GM21825 (cell line): ENCODE data around the gene GPR161.
"Not testable (repeated sequence)": the region's sequence is repeated elsewhere in the genome, so short reads cannot be mapped to it uniquely, and the experiment has no call there.

Source experiments
- ATAC-seq: cut with Tn5 transposase; IDR thresholded peaks from one replicate; pipeline ENCODE4 v1.9.1; 2021; ENCODE audit warnings: mild to moderate bottlenecking, moderate library complexity; ENCODE audit not compliant: unreplicated experiment

Gene GPR161

DNA sequence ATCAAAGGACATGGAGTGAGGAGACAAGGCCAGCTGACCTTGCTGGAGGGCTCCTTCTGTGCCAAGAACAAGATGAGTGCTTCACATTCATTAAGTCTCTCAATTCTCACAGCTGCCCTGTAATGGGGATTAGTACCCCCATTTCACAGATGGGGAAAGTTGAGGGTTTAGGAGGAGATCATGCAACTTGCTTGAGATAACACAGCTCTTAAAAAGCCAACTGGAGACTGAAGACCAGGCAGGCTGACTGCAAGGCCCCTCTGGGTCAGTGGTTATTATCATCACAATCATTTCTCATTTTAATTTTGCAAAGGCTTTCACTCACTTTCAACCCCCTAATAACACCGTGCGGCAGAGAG lies 46.8 kb downstream of the GPR161 start:
- no peak for ATAC-seq

DNA sequence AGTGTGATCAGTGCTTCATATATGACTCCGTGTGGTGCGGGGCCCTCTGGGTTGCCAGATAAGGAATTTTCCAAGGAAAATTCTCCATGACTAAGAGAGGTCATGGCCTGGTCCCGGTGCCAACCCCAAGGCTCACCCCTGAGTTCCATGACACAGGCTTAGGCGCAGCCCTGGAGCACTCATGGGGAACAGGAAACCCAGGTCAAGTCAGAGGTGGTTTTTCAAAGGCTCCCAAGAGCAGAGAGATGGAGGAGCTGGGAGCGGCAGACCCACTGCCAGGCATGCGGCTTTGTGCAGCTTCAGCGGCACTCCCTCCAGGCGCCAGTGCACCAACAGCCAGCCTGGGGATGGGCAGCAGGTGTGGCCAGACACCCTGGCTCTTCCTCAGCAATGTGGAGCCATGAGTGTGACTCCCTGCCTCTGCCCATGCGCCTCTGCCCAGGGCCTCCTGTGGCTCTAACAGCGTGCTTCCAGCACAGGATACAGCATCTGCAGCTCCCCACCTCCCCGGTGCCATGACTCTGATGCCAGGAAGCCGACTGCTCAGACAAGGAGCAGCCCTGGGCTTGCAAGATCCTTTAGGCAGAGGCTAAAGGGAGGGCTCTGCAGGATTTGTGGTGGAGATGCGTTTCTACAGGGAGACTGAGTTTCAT lies 47.3 kb downstream of the GPR161 start:
- ATAC-seq, result no peak

DNA sequence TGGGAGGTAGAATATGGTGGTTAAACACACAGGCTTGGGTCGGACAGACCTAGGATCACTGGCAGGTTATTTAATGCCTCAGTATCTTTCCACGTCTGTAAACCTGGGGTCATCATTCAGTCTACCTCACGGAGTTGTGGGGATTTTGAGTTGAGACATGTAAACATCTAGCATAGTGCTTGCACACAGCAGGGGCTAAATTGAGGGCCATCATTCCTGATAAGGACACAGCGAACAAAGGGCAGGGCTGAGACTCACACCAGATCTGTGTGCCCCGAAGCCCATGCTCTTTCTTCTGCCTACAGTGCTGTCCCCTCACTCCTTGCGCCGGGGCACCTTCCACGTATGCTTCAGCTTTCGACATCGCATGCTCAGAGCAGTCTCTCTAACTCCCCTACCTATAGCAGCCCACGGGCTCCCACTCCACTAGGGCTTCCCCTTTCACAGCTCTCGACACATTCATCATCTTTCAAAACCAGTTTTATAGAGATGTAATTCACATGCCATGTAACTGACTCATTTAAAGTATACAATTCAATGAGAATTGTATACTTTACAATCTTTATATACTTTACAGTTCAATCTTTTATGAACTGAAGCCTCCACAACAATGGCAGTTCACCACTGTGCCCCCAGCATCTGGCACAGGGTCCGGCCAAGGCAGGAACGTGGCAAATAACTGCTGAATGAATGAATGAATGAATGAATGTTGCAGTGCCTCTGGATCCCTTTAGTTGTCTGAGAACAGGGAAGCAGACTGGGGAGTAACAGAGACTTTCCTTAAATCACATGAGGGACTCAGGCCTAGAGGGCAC lies 48.0 kb downstream of the GPR161 start:
- ATAC-seq, result no peak

DNA sequence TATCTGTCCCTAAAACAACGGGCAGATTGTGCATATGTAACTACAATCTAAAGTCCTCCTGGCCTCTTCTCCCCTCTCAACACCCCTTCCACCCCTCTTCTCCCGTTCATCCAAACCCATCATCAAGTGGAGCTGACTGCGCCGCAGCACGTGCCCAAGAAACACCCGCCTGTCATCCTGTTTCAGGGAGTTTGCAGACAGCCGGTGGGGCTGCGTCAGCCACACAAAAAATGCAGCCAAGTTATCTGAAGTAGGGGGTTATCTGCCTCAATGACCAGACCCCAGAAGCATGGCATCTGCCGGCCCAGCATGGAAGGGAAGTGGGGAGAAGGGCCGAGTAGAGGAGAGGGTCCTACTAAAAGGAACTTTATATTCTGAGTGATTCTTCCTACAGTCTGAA lies 49.0 kb downstream of the GPR161 start:
- ATAC-seq, result no peak

DNA sequence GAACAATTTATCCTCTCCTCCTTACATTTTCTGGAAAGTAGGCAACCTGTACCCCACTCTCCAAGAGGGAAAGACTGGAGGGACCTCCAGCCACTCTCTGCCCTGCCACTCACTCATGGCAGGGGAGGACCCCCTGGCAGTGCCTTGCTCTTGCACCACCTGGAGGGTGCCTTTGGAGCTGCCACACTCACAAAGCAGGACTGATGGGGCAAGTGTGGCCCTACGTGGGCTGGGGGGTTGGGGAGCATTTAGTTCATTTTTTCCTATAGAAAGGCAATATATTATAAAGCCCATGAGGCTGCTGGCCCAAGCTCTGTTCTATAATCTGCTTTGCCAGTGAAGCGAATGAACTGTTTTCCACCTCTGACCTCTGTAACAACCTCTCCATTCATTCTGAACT lies 50.3 kb downstream of the GPR161 start:
- no peak for ATAC-seq

DNA sequence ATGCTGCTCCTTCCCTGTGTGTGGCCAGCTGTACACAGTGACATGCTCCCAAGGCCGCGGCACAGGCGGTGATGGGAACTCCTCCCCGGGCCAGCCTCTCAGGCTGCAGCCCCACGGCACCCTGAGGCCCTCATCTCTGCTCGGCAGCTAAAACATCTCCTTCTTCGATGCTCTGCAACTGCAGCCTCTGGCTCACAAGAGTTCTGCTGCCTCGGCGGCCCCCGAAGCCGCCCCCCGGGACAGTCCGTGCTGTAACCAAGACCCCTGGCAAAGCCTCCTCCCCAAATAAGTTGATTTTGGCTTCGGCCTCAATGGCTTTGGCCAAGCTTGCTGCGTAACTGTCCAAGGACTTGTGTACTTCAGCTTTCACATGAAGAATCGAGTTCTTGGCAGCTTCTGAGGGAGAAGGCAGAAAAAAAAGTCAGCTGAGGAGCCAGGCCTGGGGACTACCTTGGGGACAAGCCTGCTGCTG lies 51.3 kb downstream of the GPR161 start:
- ATAC-seq, result no peak

DNA sequence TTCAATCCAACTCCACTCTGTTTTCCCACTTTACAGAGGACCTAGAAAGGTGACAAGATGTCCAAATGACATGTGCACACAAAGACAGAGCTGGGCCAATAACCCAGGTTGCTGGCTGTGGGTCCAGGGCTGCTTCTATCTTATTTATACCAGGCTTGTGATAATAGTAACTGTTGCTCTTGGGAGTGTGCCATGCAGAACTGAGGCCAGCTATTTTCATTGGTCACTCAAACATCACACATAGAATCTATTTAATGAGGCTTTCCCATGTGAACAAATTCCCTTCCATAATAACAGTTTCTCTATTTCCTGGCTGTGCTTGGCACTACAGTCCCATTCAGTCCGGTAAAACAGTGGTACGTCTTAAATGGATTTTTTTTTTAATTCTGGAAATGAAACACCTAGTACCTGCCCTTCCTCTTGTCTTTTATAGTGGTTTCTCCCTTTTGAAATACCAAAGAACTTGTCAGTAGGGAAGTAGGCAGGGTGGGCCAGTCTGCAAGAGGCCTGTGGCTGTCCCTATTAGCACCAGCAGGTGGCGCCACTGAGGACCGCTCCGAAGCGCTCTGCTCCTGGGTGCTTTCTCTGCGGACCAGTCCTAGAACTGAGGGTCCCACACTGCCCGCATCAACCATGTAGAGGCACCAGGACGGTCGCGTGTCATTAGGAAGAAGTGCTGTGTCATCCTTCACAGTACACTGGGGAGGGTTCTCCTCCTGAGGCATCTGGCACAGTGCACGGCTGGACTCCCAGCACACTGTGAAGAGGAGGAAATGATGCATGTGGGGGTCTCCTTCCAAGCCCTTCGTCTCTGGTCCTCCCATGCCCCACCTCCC lies 52.1 kb downstream of the GPR161 start:
- ATAC-seq, result no peak

DNA sequence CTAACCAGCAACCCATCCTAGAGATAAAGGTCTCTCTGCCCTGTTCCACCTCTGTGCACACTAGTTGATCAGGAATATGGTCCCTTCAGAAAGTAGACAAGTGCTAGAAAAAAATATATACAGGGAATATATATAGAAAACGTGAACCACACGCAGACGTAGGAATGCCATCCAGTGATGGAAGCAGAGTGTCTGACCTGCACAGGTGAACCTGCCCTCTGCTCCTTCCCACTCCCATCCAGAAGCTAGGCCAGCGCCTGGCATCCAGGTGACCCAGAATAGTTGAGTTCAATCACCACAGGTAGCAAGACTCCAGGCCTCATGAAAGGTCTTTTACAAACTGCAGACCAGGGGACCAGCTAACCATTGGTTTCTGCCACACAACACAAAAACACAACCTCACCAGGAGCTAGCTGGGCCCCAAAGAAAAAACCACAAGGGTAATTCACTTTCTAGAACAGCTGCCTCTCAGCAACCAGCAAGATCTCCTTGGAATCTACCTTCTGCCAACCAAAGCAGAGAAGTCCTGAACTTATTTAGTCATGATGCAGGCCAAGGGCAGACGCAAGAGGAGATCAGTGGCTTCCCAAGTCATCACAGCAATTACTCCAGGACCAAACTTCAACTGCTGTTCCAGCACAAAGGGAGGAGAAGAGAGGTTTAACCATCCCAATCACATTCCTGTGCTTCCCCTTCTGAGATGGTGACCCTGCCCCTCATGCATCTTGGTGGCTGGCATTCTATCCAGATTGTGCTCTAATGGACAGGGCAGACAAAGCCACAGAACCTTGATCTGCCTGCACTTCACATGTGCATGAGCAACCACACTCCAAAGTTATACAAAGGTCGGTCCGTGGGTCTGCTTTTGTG lies 53.0 kb downstream of the GPR161 start:
- no peak for ATAC-seq

DNA sequence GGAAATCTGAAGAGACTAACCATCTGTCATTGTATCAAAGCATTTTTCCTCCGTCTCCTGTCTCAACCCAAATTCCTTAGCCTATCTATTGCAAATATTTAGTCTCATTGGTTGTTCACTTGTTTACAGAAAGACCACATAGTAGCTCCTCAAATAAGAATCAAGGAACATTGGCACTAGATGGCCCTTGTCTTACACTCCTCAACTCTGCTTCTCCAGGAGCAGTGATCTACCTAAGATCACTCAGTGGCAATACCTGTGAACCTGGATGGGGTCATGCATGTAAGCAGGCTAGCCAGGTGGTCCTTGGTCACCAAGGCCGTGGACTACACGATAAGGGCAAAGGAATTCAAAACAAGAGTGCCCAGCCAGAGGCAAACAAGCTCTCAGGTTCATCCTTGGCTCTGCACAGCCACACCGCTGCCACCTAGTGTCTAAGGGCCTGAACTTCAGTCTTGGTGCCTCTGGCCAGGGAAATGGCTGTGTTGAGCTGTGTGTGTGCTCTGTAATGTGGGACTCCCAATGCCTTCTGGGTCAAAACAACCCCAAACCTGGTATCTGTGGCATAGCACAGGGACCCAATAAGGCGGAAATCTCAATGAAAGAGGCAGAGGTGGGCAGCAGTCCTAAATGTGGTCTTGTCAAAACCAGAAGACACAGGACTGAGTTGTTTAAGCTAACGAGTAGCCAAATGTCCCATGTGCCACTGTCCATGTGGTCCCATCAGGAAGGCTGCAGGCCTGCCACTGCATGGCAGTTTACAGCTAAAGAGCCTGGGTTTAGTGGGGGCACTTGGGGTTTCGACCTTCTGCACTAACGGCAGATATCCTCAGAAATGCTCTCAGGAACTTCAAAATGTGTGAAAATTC lies 54.5 kb downstream of the GPR161 start:
- peak; percentile 86 for ATAC-seq

DNA sequence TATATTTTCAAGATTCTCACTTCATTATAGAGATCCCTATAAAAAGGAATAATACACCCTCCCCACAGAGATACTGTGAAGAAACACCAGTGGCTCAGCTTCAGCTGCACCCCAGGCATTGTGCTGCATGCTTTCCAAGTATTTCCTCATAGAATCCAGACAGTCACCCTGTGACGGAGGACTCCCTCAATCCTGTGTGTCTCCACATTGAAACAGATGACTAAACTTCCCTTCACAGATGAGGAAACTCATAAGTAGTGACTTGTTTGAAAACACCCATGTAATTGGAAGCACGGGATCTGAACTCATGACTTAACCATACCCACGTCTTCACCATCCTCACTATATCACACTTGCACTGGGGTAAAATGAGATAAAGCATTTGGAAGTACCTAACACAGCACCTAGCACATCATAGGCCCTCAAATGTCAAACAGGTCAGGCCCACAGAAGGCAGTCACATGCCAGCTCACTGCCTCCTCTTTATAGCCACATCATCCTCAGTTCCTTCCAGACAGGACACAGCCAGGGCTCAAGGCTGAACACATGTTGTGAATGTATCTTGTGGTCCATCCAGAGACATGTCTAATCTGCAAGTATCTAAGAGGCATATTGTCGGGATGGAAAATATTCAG lies 55.2 kb downstream of the GPR161 start:
- no peak for ATAC-seq

DNA sequence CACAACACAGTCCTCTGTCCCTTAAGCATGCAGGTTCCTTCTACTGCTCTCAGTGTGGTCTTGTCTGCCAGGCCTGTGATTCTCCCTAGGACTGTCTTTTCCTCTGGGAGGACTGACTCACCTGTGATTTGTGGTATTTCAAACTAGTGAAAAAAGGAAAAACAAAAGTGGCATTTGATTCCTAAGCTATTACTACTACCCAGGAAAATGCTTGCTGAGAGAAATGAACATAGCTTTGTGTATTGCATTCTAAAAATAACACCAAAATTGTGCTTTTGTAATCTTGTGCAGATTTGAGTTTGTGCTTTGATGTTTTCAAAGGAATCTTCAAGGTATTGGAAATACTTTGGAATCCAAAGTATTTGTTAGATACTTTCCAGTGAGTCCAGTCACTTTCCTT lies 57.0 kb downstream of the GPR161 start:
- ATAC-seq, result no peak

DNA sequence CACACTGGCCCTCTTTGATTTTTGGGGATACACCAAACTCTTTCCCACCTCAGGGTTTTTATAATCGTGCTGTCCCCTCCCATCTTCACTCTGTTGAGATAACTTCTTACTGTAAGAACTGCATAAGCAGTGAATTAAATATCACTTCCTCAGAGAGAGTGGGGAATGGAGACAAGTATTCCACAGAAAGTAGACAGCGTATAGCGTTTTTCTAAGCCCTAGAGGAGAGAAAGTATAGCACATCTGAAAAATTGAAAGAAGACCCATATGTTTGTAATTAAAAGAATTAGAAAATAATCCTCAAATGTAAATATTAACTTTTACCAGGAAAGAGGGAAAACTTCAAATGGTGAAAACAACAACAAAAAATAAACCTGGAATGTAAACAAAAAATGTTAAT lies 67.3 kb downstream of the GPR161 start:
- ATAC-seq, result no peak

DNA sequence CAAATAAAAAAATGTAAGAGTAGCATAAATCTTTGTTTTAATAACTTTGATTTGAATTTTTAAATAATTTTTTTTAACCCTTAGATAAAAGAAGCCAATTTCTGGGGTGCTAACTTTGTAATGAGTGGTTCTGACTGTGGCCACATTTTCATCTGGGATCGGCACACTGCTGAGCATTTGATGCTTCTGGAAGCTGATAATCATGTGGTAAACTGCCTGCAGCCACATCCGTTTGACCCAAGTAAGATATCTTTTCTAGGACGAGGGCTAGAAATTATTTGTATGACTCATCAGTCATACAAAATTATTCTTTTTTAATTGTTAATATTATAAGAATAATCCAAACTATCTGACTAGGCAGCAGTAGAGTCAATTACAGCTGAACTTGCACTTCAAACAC lies 71.2 kb downstream of the GPR161 start:
- ATAC-seq, result no peak

DNA sequence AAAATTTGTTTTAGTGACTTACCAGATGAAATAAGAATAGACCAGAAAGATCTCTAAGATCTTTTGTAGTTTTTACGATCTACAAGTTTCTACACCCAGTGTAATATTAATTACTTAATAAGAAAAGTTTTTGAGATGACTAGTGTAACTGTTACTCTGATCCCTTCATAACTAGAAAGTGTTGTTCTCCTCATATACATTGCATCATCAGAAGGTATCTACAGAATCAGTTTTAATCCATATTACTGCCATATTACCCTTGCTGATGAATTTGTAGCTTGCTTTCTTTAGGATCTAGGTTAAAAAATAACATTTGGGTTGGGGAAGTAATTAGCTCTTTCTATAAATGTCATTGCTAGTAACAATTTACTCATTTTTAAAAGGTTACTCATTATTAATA lies 72.5 kb downstream of the GPR161 start:
- ATAC-seq, result no peak

DNA sequence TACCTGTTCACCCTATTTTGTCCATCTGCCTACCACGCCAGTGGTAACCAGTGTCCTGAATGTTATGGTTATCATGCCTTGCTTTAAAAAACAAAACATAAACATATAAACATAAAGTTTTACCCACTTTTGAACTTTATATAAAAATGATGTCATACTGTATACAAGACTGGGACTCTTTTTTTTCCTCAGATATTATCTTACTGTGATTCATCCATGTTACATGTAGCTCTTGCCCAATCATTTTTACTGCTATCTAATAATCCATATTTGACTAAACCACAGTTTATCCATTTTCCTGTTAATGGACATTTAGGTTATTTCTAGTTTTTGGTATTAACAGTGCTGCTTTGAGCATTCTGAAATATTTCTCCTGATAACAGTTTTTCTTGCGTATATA lies 78.8 kb downstream of the GPR161 start:
- no peak for ATAC-seq

DNA sequence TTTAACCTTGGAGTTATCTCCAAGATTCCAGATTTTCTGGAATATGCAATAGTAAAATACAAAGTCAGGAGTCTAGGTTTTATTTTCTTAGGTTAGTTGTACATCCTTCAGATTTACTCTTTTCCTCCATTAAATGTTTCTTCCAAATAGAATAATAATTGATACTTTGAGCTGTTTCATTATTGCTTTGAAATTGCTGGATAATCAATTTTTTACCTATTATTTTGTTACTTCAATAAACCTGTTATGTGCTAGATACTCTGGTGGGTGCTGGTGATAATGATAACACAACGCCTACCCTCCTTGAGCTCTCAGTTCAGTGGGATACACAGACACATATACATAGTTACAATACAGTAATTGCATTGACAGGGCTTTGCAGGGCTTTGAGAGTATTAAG lies 79.4 kb downstream of the GPR161 start:
- no peak for ATAC-seq

DNA sequence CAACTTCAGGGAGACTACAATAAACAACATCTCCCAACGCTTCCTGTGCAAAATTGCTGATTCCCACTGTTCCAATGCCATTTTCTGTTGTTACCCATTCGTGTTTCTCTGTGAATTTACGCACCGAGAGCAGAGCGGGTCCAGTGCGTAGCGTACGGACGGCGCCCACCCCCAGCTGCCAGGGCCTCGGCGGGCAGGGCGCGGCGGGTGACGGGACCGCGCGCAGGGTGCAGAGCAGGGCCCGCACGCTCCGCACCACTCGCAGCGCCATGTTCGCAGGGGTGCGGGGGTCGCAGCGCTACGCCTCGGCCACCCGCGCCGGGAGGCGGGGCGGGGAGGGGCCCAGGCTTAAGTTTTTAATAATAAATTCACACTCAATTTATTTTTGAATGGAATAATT lies 80.6 kb downstream of the GPR161 start:
- not testable (repeated sequence) for ATAC-seq

DNA sequence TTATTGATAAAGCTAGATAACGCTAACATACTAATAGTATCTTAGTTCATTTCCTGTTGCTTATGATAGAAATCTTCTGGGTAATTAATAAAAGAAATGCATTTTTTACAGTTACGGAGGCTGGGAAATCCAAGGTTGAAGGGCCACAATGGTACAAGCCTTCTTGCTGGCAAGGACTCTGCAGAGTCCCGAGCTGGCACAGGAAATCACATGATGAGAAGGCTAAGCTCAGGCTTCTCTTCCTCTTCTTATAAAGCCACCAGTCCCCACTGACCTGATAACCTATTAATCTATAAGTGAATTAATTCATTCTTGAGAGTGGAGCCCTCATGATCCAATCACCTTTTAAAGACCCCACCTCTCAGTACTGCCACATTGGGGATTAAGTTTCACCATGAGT lies 82.6 kb downstream of the GPR161 start:
- no peak for ATAC-seq

DNA sequence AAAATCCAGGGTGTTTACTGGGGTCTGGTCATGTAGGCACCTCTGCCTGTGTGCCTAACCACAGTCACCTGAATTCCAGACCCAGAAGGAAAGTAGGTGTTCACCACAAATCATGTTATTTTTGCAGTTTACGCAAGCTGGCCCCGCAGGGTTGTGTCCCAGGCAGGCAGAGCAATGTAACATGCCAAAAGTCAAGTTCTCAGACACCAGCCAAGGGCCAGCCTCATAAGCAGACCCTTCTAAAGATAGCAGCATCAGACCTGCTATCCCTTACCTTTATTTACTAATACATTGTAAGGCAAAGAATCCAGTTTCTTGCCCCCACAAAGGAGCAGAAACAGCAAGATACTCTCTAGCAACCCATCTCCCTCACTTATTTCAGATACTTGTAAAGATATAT lies 83.0 kb downstream of the GPR161 start:
- no peak for ATAC-seq
